AG09309 (cell line): ENCODE data around the gene SLC1A2.

Experiments used
- DNase-seq: peaks from one replicate; pipeline ENCODE4 v3.0.0-alpha.2; 2010; ENCODE audit warnings: low read depth
- H3K4me3 ChIP-seq: 2 replicates; pipeline ENCODE4 v1.5.1; 2011; ENCODE audit warnings: mild to moderate bottlenecking, low read depth, low read length, moderate library complexity; ENCODE audit not compliant: control insufficient read depth
- TF ChIP-seq, protein P1 (sequence below): IDR thresholded peaks from 2 replicates; pipeline ENCODE4 v1.5.1; 2011; ENCODE audit warnings: mild to moderate bottlenecking, low read depth, low read length, inconsistent platforms; ENCODE audit not compliant: insufficient read depth, control insufficient read depth; ENCODE audit errors: missing control alignments

Gene SLC1A2

DNA sequence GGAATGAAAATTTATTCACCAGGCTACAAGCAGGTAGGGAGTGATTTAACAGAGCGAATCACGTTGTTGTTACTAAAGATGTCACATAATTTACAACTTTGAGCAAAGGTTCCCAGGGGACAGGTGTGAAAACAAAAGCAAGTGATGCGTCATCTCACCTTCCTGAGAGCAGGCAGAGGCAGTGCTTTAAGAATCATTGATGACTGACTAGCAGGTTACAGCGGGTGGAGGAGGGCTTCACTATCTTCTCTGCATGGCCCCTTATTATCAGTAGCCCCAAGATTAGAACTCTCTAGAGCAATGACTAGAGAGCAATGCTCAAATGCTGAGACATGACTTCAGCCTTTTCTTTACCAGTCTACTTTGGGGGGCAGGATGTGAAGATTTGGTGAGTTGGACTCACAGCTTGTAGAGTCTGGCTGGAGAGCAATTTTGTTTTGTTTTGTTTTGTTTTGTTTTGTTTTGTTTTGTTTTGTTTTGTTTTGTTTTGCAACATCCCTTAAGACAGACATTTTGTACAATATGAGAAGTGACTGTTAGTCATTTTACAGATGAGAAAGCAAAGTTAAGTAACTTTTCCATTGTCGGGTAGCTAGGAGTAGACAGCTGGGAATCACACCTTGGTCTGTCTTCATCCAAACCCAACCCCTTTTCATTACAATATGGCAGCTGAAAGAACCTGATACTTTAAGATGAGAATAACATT, 84.8 kb downstream of the SLC1A2 start:
- TF ChIP-seq, protein P1, sequence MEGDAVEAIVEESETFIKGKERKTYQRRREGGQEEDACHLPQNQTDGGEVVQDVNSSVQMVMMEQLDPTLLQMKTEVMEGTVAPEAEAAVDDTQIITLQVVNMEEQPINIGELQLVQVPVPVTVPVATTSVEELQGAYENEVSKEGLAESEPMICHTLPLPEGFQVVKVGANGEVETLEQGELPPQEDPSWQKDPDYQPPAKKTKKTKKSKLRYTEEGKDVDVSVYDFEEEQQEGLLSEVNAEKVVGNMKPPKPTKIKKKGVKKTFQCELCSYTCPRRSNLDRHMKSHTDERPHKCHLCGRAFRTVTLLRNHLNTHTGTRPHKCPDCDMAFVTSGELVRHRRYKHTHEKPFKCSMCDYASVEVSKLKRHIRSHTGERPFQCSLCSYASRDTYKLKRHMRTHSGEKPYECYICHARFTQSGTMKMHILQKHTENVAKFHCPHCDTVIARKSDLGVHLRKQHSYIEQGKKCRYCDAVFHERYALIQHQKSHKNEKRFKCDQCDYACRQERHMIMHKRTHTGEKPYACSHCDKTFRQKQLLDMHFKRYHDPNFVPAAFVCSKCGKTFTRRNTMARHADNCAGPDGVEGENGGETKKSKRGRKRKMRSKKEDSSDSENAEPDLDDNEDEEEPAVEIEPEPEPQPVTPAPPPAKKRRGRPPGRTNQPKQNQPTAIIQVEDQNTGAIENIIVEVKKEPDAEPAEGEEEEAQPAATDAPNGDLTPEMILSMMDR, result no peak
- DNase-seq, result no peak
- H3K4me3 ChIP-seq, result no peak overlapping the region

DNA sequence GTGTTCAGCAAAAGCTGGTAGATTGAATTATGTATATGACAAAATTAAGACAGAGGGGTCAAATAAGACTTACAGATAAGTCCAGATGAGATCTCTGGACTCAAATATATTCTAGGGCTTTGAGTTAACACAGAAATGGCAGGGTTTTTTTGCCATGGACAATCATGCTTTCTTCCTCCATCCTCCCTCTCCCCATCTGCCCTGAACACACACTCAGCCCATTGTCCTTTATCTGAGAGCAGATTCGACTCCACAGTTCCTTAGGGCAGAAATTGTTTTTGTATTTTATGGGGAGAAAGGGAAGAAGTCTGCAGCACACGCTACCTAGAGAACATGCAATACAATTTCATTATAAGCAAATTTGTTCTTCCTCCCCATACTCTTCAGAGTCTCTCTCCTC, 86.8 kb downstream of the SLC1A2 start:
- no peak for DNase-seq
- TF ChIP-seq, protein P1, result no peak
- H3K4me3 ChIP-seq, result no peak overlapping the region

DNA sequence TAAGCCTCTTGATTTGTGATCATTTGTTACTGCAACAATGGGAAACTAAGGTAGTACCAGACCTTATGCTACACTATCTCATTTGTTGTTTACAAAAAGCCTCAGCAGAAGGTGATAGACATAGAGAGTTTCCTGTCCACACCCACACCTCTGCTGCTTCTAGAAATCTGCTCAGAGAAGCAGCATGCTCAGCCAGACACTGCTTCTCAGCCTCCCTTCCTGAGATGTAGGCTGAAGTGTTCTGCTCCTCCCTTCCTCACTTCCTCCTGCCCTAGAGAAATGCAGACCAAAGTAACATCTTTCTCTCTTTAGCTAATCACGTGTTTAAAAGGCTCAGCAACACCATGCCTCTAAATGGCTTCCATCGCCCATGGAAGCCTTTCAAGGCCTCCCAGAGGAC, 88.4 kb downstream of the SLC1A2 start:
- TF ChIP-seq, protein P1, result no peak
- no peak for DNase-seq
- H3K4me3 ChIP-seq, result no peak overlapping the region

DNA sequence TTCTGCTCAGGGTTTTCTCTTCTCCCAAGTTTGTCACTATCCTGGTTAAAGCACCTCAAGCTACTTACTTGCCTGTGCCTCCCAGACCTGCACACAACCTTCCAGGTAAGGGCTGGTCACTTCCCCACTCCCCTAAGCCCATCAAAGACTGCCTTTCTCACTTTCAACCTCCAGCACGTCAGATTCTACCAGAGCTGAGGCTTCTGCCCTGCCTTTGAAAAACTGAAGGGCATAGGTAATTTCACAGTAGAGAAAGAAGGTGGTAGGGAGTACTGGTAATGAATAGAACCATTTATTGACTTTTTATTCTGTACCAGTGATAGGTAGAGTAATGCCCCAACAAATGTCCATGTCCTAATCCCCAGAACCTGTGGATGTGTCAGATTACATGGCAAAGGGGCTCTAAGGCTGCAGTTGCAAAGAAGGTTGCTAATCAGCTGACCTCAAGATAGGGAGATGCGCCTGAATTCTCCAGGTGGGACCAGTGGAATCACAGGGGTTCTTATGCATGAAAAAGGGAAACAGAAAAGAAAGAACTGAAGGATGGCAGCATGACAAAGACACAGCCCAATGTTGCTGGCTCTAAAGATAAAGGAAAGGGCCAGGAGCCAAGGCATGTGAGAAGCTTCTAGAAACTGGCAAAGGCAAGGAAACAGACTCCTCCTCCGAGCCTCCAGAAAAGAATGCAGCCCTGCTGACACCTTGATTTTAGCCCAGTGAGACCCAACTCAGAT, 89.0 kb downstream of the SLC1A2 start:
- no peak for DNase-seq

DNA sequence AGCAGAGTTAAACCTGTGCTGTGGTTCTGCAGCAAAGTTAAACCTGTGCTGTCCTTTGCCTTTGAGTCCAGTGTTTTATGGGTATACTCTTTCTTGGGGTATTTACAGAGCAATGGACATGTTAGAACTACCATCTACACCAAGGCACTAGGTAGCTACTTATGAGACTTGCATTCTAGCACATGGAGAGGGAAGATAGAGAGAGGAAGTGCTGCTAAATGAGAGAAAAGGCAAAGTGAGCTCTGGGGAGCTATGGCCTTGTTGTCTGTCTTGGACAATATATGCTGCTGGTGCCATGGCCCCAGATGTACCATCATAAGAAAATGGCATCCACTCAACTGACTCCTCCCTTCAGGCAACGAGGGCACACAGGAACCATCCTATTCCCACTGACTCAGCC, 91.5 kb downstream of the SLC1A2 start:
- H3K4me3 ChIP-seq, result no peak overlapping the region
- TF ChIP-seq, protein P1, result no peak
- DNase-seq, result no peak

More for the DNA sequence above, 89.0 kb downstream of the SLC1A2 start:
- TF ChIP-seq, protein P1, result no peak
- H3K4me3 ChIP-seq, result no peak overlapping the region

DNA sequence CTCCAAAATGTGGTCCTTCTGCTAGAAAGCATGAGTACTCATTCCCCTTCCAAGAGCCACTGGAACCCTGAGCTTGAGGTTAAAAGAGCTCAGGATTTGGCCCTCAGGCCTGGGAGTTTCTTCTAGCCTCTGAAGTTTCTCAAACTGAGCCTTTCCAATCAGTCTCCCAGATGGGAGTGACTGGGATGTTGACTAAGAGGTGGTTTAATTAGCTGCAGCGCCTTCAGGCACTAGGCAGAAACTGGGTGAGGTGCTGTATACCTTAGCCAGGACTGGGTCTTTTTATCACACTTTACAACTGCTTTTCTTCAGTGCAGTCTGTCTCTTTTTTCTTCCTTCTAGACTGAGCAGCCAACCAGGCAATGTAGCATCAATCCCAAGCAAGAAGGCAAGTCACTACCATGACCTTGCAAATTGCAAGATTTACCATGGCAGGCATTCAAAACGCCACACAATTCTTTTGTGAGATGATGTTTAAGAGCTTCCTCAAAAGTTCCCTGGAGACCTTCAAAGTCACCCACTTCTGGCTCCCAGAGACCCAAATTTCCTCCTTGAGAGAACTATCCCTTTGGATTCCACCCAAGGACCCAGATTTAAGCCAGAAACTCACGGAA, 93.0 kb downstream of the SLC1A2 start:
- TF ChIP-seq, protein P1, result no peak
- DNase-seq, result no peak
- H3K4me3 ChIP-seq, result no peak overlapping the region
